Measurements from ENCODE around the gene MROH8. TPM values are rescaled to one million over a fixed set of nuclear protein-coding genes. Genes with fewer than 3 reads are reported as not detected.

MROH8 gene
- polyA plus RNA-seq, 1 donor (not counting 4 experiments of a cell fraction or from before 2014, with no cell fraction given): 0.39 TPM

DNA sequence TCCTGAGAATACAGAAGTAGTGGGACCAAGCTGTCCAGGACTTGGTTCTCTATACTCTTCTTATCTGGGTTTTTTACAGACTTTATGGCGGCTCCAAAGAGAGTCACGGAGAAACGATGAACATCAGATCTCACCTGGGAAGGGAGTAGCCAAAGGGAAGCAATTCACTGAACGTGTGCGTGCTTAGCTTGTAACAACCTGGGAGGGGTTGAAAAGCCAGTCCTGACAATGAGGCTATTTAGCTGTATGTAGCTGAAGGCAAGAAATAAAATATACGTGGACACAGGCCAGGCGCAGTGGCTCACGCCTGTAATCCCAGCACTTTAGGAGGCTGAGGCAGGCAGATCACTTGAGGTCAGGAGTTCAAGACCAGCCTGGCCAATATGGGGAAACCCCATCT, 65.3 kb downstream of the MROH8 start:
- Histone ChIP-seq H3K36me3 (ENCODE audit: control insufficient read depth in 2 of 2, extremely low read depth in 1 of 2, insufficient read depth in 2 of 2, low read length in 2 of 2) (no peaks in the 10 kb centered on the region), H4K20me1 (ENCODE audit: control insufficient read depth, extremely low read depth, insufficient read depth, low read length) (no peaks in the 10 kb centered on the region), H3K9me3 (ENCODE audit: control insufficient read depth, low read depth, low read length) (no peaks in the 10 kb centered on the region), H3K27me3 (ENCODE audit: control insufficient read depth, extremely low read depth, insufficient read depth, low read length) (no peaks in the 10 kb centered on the region), H3K4me1 (ENCODE audit: control insufficient read depth, extremely low read depth, insufficient read depth, low read length) (no peaks in the 10 kb centered on the region), H3K79me2 (ENCODE audit: control insufficient read depth, insufficient read depth, low read length) (no peaks in the 10 kb centered on the region), H3K9me1 (ENCODE audit: control insufficient read depth, extremely low read depth, insufficient read depth, low read length) (no peaks in the 10 kb centered on the region), H3K9ac (ENCODE audit: control insufficient read depth, extremely low read depth, insufficient read depth, low read length) (no peak overlapping the region), H3K27ac (ENCODE audit: control insufficient read depth, insufficient read depth, low read length) (no peak overlapping the region), H3K4me3 (ENCODE audit: control insufficient read depth in 2 of 3, extremely low read depth in 1 of 3, insufficient read depth in 2 of 3, low read depth in 1 of 3, low read length in 3 of 3) (no peak overlapping the region), H2AFZ (ENCODE audit: control insufficient read depth, low read length) (no peak overlapping the region), H3K4me2 (ENCODE audit: control insufficient read depth, extremely low read depth, insufficient read depth, low read depth, low read length) (no peak overlapping the region)
- TF ChIP-seq, protein P1, sequence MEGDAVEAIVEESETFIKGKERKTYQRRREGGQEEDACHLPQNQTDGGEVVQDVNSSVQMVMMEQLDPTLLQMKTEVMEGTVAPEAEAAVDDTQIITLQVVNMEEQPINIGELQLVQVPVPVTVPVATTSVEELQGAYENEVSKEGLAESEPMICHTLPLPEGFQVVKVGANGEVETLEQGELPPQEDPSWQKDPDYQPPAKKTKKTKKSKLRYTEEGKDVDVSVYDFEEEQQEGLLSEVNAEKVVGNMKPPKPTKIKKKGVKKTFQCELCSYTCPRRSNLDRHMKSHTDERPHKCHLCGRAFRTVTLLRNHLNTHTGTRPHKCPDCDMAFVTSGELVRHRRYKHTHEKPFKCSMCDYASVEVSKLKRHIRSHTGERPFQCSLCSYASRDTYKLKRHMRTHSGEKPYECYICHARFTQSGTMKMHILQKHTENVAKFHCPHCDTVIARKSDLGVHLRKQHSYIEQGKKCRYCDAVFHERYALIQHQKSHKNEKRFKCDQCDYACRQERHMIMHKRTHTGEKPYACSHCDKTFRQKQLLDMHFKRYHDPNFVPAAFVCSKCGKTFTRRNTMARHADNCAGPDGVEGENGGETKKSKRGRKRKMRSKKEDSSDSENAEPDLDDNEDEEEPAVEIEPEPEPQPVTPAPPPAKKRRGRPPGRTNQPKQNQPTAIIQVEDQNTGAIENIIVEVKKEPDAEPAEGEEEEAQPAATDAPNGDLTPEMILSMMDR (optimal IDR thresholded peaks at IDR 0.05 in 1 of 3, IDR thresholded peaks at IDR 0.05 in 1 of 3, conservative IDR thresholded peaks at IDR 0.05 in 1 of 3; ENCODE audit: extremely low read depth in 1 of 3, insufficient read depth in 2 of 3, low read length in 3 of 3): no peak
- no peak for TF ChIP-seq EZH2 (IDR thresholded peaks at IDR 0.05; ENCODE audit: low read length)
- DNase-seq (ENCODE audit: low read depth, low spot score): no peak
- dilution Hi-C loops (cut with MboI; ENCODE audit: extremely low pct_ligation_motif_present, low sequenced_read_pairs): no loop called here
- FAIRE-seq: no peak

DNA sequence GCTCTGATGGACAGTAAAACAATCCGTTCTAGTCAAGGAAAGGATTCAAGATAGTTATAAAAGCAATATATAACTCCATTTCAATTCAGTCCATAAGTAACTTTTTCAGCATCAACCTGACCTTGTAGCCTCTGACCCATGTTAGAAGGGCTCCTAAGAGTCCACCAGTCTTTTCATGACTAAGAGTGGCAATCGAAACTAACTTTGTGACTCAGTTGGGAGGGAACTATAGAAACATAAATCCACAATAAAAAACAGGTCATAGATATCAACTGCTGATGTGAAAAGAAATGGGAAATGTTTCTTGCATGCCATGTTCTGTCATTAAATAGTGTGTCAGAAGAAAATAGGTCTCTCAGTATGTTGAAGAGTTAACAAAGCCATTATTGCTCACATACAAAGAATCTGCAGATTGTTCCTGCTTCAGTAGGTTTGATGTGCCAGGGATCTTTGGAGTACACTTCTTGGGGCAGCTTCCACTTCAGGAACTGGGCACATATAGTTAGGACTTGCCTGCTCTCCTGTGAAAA, 67.4 kb downstream of the MROH8 start:
- FAIRE-seq (no peak), DNase-seq (ENCODE audit: low read depth, low spot score) (no peak)
- H3K4me1 ChIP-seq (ENCODE audit: control insufficient read depth, extremely low read depth, insufficient read depth, low read length): no peaks in the 10 kb centered on the region
- H2AFZ ChIP-seq (ENCODE audit: control insufficient read depth, low read length): no peak overlapping the region
- no peak overlapping the region for H3K4me2 ChIP-seq (ENCODE audit: control insufficient read depth, extremely low read depth, insufficient read depth, low read depth, low read length)
- no peaks in the 10 kb centered on the region for H3K9me1 ChIP-seq (ENCODE audit: control insufficient read depth, extremely low read depth, insufficient read depth, low read length)
- no peak overlapping the region for H3K27ac ChIP-seq (ENCODE audit: control insufficient read depth, insufficient read depth, low read length)
- H4K20me1 ChIP-seq (ENCODE audit: control insufficient read depth, extremely low read depth, insufficient read depth, low read length): no peaks in the 10 kb centered on the region
- H3K4me3 ChIP-seq (ENCODE audit: control insufficient read depth in 2 of 3, extremely low read depth in 1 of 3, insufficient read depth in 2 of 3, low read depth in 1 of 3, low read length in 3 of 3): no peak overlapping the region
- H3K27me3 ChIP-seq (ENCODE audit: control insufficient read depth, extremely low read depth, insufficient read depth, low read length): no peaks in the 10 kb centered on the region
- H3K9me3 ChIP-seq (ENCODE audit: control insufficient read depth, low read depth, low read length): no peaks in the 10 kb centered on the region
- no peak for TF ChIP-seq EZH2 (IDR thresholded peaks at IDR 0.05; ENCODE audit: low read length)
- TF ChIP-seq, protein P1 (optimal IDR thresholded peaks at IDR 0.05 in 1 of 3, IDR thresholded peaks at IDR 0.05 in 1 of 3, conservative IDR thresholded peaks at IDR 0.05 in 1 of 3; ENCODE audit: extremely low read depth in 1 of 3, insufficient read depth in 2 of 3, low read length in 3 of 3): no peak
- H3K9ac ChIP-seq (ENCODE audit: control insufficient read depth, extremely low read depth, insufficient read depth, low read length): no peak overlapping the region
- no peaks in the 10 kb centered on the region for H3K36me3 ChIP-seq (ENCODE audit: control insufficient read depth in 2 of 2, extremely low read depth in 1 of 2, insufficient read depth in 2 of 2, low read length in 2 of 2)
- dilution Hi-C loops (cut with MboI; ENCODE audit: extremely low pct_ligation_motif_present, low sequenced_read_pairs): no loop called here
- no peaks in the 10 kb centered on the region for H3K79me2 ChIP-seq (ENCODE audit: control insufficient read depth, insufficient read depth, low read length)

Measured in keratinocyte (primary cell).